Measurements from ENCODE around the gene CLPTM1L.

Gene CLPTM1L

DNA sequence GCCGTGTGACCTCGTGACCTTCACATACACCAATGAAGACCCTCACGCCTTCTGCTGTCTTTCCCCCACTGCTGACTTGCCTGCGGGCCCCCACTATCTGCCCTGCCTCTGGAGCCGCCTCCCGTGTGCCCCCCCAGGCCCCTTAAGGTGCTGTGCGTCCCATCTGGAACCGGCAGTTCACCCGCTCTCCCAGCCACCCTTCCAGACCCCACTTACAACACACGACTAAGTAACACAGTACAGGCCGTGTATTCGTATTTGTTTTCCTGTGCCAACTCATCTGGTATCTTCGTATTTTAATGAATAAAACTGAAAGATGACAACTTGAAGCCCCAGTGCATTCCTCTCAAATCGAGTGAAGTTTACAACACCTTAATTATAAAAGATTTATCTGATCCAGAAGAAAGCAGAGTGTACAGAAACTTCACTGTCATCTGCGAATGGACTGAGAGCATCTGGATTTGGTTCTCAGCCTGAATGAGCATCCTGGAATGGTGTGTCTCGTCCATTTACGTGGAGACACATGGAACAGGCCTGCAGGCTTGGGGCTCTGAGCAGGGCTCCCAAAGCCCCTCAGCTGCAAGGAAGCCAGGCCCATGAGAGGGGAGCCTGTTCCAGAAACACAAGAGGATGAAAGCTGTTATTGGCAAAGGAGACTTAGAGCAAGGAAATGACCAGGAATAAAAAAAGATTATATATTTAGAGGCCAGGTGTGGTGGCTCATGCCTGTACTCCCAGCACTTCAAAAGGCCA, 28.1 kb downstream of the CLPTM1L start:
- no peak for DNase-seq (ENCODE audit: low read depth, low spot score)
- H3K9ac ChIP-seq (ENCODE audit: insufficient read length, low read depth): no peak overlapping the region

GRCh38 chr5:1315709-1316587, 29.0 kb downstream of the CLPTM1L start:
- H3K9ac ChIP-seq (ENCODE audit: insufficient read length, low read depth): no peak overlapping the region
- no peaks in the 10 kb centered on the region for H3K27me3 ChIP-seq (ENCODE audit: insufficient read depth, insufficient read length)
- H3K4me3 ChIP-seq (ENCODE audit: insufficient read length, low read depth): no peak overlapping the region
- no peak for DNase-seq (ENCODE audit: low read depth, low spot score)
- H3K9me3 ChIP-seq (ENCODE audit: insufficient read depth, low read length): peaks cover 5% of the 10 kb centered on the region; the same call in 1 of the 2 replicates
- H3K36me3 ChIP-seq (ENCODE audit: insufficient read depth, insufficient read length, low read length): peaks cover 39% of the 10 kb centered on the region
- TF ChIP-seq YY1 (IDR thresholded peaks at IDR 0.05; ENCODE audit: insufficient read depth, insufficient read length) (no peak), ZNF274 (IDR thresholded peaks at IDR 0.05; ENCODE audit: low read depth, low read length) (no peak), SUZ12 (IDR thresholded peaks at IDR 0.05; ENCODE audit: extremely low read depth, insufficient read depth, insufficient read length) (no peak)
- H3K4me1 ChIP-seq (ENCODE audit: insufficient read depth, insufficient read length): peaks cover 8% of the 10 kb centered on the region

More for the DNA sequence above, 28.1 kb downstream of the CLPTM1L start:
- TF ChIP-seq ZNF274 (IDR thresholded peaks at IDR 0.05; ENCODE audit: low read depth, low read length) (no peak), SUZ12 (IDR thresholded peaks at IDR 0.05; ENCODE audit: extremely low read depth, insufficient read depth, insufficient read length) (no peak), YY1 (IDR thresholded peaks at IDR 0.05; ENCODE audit: insufficient read depth, insufficient read length) (no peak)
- Histone ChIP-seq H3K4me1 (ENCODE audit: insufficient read depth, insufficient read length) (peaks cover 8% of the 10 kb centered on the region), H3K36me3 (ENCODE audit: insufficient read depth, insufficient read length, low read length) (peaks cover 47% of the 10 kb centered on the region), H3K27me3 (ENCODE audit: insufficient read depth, insufficient read length) (no peaks in the 10 kb centered on the region), H3K9me3 (ENCODE audit: insufficient read depth, low read length) (no peaks in the 10 kb centered on the region), H3K4me3 (ENCODE audit: insufficient read length, low read depth) (no peak overlapping the region)

DNA sequence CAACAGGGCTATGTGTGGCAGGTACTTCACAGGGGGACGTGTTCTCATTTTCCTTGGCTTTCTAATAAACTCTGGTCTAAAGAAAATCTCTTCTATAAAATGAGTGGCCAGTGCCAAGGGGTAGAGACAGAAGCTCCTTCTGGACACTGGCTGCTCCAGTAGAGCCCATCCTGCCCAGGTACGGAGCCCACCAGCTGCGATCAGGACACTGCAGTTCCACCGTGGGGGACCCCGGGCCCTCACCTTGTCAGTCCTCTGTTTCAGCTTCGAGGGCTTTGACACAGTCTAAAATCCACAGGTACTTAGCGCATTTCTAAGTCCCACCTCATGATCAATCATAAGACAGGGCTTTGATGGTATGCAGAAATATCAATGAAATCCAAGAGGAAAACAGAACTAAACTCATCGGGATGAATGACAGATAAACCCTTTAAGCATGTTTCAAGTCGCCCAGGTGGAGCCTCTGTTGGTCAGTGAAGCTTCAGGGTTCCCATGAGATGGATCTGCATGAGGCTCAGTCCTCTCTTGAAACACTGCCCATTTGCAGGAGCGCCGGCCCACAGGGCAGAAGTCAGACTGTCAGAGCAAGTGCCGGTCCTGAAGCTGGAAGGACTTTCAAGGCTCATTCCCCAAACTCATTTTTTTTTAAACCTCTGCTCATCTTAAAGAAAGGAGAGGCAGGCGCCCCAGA, 29.7 kb downstream of the CLPTM1L start:
- Histone ChIP-seq H3K27me3 (ENCODE audit: insufficient read depth, insufficient read length) (no peaks in the 10 kb centered on the region), H3K4me1 (ENCODE audit: insufficient read depth, insufficient read length) (peaks cover 8% of the 10 kb centered on the region), H3K9ac (ENCODE audit: insufficient read length, low read depth) (no peak overlapping the region), H3K36me3 (ENCODE audit: insufficient read depth, insufficient read length, low read length) (peaks cover 31% of the 10 kb centered on the region), H3K4me3 (ENCODE audit: insufficient read length, low read depth) (no peak overlapping the region), H3K9me3 (ENCODE audit: insufficient read depth, low read length) (peaks cover 9% of the 10 kb centered on the region; the same call in 1 of the 2 replicates)
- TF ChIP-seq SUZ12 (IDR thresholded peaks at IDR 0.05; ENCODE audit: extremely low read depth, insufficient read depth, insufficient read length): no peak
- TF ChIP-seq ZNF274 (IDR thresholded peaks at IDR 0.05; ENCODE audit: low read depth, low read length): no peak
- no peak for TF ChIP-seq YY1 (IDR thresholded peaks at IDR 0.05; ENCODE audit: insufficient read depth, insufficient read length)
- no peak for DNase-seq (ENCODE audit: low read depth, low spot score)

- TF ChIP-seq YY1 (IDR thresholded peaks at IDR 0.05; ENCODE audit: insufficient read depth, insufficient read length) (no peak), ZNF274 (IDR thresholded peaks at IDR 0.05; ENCODE audit: low read depth, low read length) (no peak), SUZ12 (IDR thresholded peaks at IDR 0.05; ENCODE audit: extremely low read depth, insufficient read depth, insufficient read length) (no peak)
- Histone ChIP-seq H3K4me3 (ENCODE audit: insufficient read length, low read depth) (no peak overlapping the region), H3K9me3 (ENCODE audit: insufficient read depth, low read length) (peaks cover 9% of the 10 kb centered on the region; the same call in 1 of the 2 replicates), H3K27me3 (ENCODE audit: insufficient read depth, insufficient read length) (no peaks in the 10 kb centered on the region), H3K36me3 (ENCODE audit: insufficient read depth, insufficient read length, low read length) (peaks cover 25% of the 10 kb centered on the region), H3K4me1 (ENCODE audit: insufficient read depth, insufficient read length) (peaks cover 8% of the 10 kb centered on the region), H3K9ac (ENCODE audit: insufficient read length, low read depth) (no peak overlapping the region)
- no peak for DNase-seq (ENCODE audit: low read depth, low spot score)
Measured at GRCh38 chr5:1314564-1314982, 30.3 kb downstream of the CLPTM1L start.

GRCh38 chr5:1312993-1313833, 31.7 kb downstream of the CLPTM1L start:
- peaks cover 11% of the 10 kb centered on the region for H3K36me3 ChIP-seq (ENCODE audit: insufficient read depth, insufficient read length, low read length)
- H3K9ac ChIP-seq (ENCODE audit: insufficient read length, low read depth): peak overlapping the region; percentile 56
- no peaks in the 10 kb centered on the region for H3K27me3 ChIP-seq (ENCODE audit: insufficient read depth, insufficient read length)
- peaks cover 8% of the 10 kb centered on the region for H3K4me1 ChIP-seq (ENCODE audit: insufficient read depth, insufficient read length)
- DNase-seq (ENCODE audit: low read depth, low spot score): no peak
- H3K9me3 ChIP-seq (ENCODE audit: insufficient read depth, low read length): peaks cover 9% of the 10 kb centered on the region; the same call in 1 of the 2 replicates
- TF ChIP-seq YY1 (IDR thresholded peaks at IDR 0.05; ENCODE audit: insufficient read depth, insufficient read length): no peak
- no peak for TF ChIP-seq SUZ12 (IDR thresholded peaks at IDR 0.05; ENCODE audit: extremely low read depth, insufficient read depth, insufficient read length)
- no peak for TF ChIP-seq ZNF274 (IDR thresholded peaks at IDR 0.05; ENCODE audit: low read depth, low read length)
- no peak overlapping the region for H3K4me3 ChIP-seq (ENCODE audit: insufficient read length, low read depth)

DNA sequence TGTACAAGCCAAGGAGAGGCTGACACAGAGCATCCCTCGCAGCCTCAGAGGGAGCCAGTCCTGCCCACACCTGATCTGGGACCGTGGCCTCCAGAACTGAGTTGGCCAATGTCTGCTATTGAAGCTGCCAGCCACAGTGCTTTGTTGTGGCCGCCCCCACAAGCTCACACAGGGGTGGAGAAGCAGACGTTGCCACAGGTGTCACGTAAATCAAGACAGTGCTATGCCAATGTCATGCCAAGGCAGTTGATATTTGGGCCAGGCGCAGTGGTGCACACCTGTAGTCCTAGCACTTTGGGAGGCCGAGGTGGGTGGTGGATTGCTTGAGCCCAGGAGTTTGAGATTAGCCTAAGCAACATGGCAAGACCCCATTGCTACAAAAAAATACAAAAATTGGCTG, 32.7 kb downstream of the CLPTM1L start:
- H3K9me3 ChIP-seq (ENCODE audit: insufficient read depth, low read length): peaks cover 9% of the 10 kb centered on the region; the same call in 1 of the 2 replicates
- no peak overlapping the region for H3K9ac ChIP-seq (ENCODE audit: insufficient read length, low read depth)
- no peak overlapping the region for H3K4me3 ChIP-seq (ENCODE audit: insufficient read length, low read depth)
- H3K36me3 ChIP-seq (ENCODE audit: insufficient read depth, insufficient read length, low read length): peaks cover 3% of the 10 kb centered on the region
- H3K27me3 ChIP-seq (ENCODE audit: insufficient read depth, insufficient read length): no peaks in the 10 kb centered on the region
- TF ChIP-seq SUZ12 (IDR thresholded peaks at IDR 0.05; ENCODE audit: extremely low read depth, insufficient read depth, insufficient read length): no peak
- no peak for TF ChIP-seq YY1 (IDR thresholded peaks at IDR 0.05; ENCODE audit: insufficient read depth, insufficient read length)
- TF ChIP-seq ZNF274 (IDR thresholded peaks at IDR 0.05; ENCODE audit: low read depth, low read length): no peak
- peaks cover 8% of the 10 kb centered on the region for H3K4me1 ChIP-seq (ENCODE audit: insufficient read depth, insufficient read length)
- DNase-seq (ENCODE audit: low read depth, low spot score): no peak

All from NT2/D1 (cell line).